ENCODE measurements around the gene DPYD. TPM values are rescaled to one million over a fixed set of nuclear protein-coding genes. Genes with fewer than 3 reads are reported as not detected.

Gene DPYD
- total RNA-seq, 1 experiment from 2014 or later, result 7.0 TPM

DNA sequence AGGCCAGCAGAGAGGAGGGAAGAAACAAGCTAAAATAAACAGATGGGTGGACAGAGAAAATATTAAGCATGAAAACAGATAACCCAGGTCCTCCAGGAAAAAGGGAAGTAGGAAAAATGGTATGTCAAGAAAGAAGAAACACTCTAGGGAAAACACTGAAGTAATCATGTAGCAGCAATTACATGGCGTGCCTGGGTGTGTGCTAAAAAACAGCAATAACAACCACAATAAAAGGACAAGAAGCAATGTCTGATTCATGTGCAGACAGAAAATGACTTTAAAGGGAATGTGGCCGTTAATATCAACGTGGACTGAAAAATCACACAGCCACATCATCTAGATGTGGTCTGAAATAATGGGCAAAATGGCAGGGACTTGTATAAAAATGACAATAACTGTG is 829.6 kb downstream of the DPYD start:
- no TSS peak for BruUV-seq (replicated peaks)
- no peaks in the 10 kb centered on the region for H3K9me3 ChIP-seq
- CTCF ChIA-PET, result no interaction called here
- no peak overlapping the region for H3K4me3 Mint-ChIP-seq (ENCODE audit: unreplicated experiment)
- TF ChIP-seq, protein P1, sequence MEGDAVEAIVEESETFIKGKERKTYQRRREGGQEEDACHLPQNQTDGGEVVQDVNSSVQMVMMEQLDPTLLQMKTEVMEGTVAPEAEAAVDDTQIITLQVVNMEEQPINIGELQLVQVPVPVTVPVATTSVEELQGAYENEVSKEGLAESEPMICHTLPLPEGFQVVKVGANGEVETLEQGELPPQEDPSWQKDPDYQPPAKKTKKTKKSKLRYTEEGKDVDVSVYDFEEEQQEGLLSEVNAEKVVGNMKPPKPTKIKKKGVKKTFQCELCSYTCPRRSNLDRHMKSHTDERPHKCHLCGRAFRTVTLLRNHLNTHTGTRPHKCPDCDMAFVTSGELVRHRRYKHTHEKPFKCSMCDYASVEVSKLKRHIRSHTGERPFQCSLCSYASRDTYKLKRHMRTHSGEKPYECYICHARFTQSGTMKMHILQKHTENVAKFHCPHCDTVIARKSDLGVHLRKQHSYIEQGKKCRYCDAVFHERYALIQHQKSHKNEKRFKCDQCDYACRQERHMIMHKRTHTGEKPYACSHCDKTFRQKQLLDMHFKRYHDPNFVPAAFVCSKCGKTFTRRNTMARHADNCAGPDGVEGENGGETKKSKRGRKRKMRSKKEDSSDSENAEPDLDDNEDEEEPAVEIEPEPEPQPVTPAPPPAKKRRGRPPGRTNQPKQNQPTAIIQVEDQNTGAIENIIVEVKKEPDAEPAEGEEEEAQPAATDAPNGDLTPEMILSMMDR (IDR thresholded peaks at IDR 0.05; ENCODE audit: insufficient read depth in 1 of 2, low read depth in 1 of 2, low read length in 1 of 2, severe bottlenecking in 1 of 2, unreplicated experiment in 1 of 2), result no peak
- POLR2A ChIA-PET, result no interaction called here
- H3K36me3 Mint-ChIP-seq (ENCODE audit: insufficient read depth, unreplicated experiment), result no peaks in the 10 kb centered on the region
- H3K4me3 ChIP-seq (ENCODE audit: low read depth, low read length), result no peak overlapping the region
- no peaks in the 10 kb centered on the region for H3K36me3 ChIP-seq (ENCODE audit: control insufficient read depth, insufficient read depth, low read length)
- no peak for DNase-seq
- intact Hi-C loops (cut with micrococcal nuclease; ENCODE audit: unreplicated experiment), result no loop called here
- H3K4me1 ChIP-seq, result peaks cover 15% of the 10 kb centered on the region; the same call in 1 of the 2 replicates
- no peaks in the 10 kb centered on the region for H3K27me3 ChIP-seq (replicated peaks; ENCODE audit: control insufficient read depth, insufficient read depth, low read length)
- peaks cover 16% of the 10 kb centered on the region for H3K4me1 Mint-ChIP-seq (ENCODE audit: low read depth, unreplicated experiment)
- no peaks in the 10 kb centered on the region for H3K9me3 Mint-ChIP-seq (ENCODE audit: unreplicated experiment)
- no peaks in the 10 kb centered on the region for H3K27me3 Mint-ChIP-seq (ENCODE audit: insufficient read depth, unreplicated experiment)
- H3K27ac Mint-ChIP-seq (ENCODE audit: unreplicated experiment), result no peak overlapping the region

DNA sequence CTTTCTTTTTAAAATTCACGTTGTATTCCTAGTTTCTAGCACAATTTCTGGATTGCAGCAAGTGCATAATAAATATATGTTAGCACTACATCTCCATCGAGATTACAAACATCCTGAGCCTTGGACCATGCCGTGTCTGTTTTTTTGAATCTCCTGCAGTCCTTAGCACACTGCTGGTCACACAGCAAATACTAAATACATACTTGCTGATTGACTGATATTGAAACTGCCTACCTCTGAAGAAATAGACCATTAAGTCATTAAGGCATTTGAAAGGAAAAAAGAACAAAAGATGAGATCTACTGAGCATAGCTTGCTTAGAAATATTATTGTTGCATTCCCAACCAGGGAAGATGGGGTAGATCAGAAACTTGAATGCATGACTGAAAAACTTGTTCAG is 830.1 kb downstream of the DPYD start:
- no peak overlapping the region for H3K4me3 Mint-ChIP-seq (ENCODE audit: unreplicated experiment)
- ChIA-PET CTCF (no interaction called here), POLR2A (no interaction called here)
- Histone ChIP-seq H3K4me3 (ENCODE audit: low read depth, low read length) (no peak overlapping the region), H3K36me3 (ENCODE audit: control insufficient read depth, insufficient read depth, low read length) (no peaks in the 10 kb centered on the region), H3K27me3 (replicated peaks; ENCODE audit: control insufficient read depth, insufficient read depth, low read length) (no peaks in the 10 kb centered on the region), H3K9me3 (no peaks in the 10 kb centered on the region), H3K4me1 (peaks cover 15% of the 10 kb centered on the region; the same call in 1 of the 2 replicates)
- intact Hi-C loops (cut with micrococcal nuclease; ENCODE audit: unreplicated experiment), result no loop called here
- no TSS peak for BruUV-seq (replicated peaks)
- no peaks in the 10 kb centered on the region for H3K27me3 Mint-ChIP-seq (ENCODE audit: insufficient read depth, unreplicated experiment)
- no peaks in the 10 kb centered on the region for H3K9me3 Mint-ChIP-seq (ENCODE audit: unreplicated experiment)
- H3K36me3 Mint-ChIP-seq (ENCODE audit: insufficient read depth, unreplicated experiment), result no peaks in the 10 kb centered on the region
- no peak for DNase-seq
- no peak overlapping the region for H3K27ac Mint-ChIP-seq (ENCODE audit: unreplicated experiment)
- TF ChIP-seq, protein P1 (IDR thresholded peaks at IDR 0.05; ENCODE audit: insufficient read depth in 1 of 2, low read depth in 1 of 2, low read length in 1 of 2, severe bottlenecking in 1 of 2, unreplicated experiment in 1 of 2), result no peak
- H3K4me1 Mint-ChIP-seq (ENCODE audit: low read depth, unreplicated experiment), result peaks cover 16% of the 10 kb centered on the region

DNA sequence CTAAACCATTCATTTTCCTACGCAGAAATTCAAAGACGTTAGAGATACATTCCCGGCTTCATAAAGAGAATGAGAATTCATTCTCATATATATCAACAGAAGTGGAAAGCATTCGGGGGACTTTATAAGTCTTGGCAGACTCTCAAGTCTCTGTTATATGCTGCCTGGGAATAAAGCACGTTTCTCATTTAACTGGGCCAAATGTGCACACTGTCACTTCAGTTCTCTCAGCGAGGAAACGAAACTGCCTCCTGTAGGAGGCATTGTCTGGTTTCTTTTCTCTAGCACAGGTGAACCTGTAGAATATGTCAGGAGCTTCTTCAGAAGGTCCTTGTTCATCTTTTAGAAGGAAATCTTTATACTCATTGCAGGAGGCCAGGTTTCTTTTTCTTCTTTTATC is 831.7 kb downstream of the DPYD start:
- H3K9me3 ChIP-seq, result no peaks in the 10 kb centered on the region
- no peaks in the 10 kb centered on the region for H3K27me3 ChIP-seq (replicated peaks; ENCODE audit: control insufficient read depth, insufficient read depth, low read length)
- Mint-ChIP-seq H3K36me3 (ENCODE audit: insufficient read depth, unreplicated experiment) (no peaks in the 10 kb centered on the region), H3K4me1 (ENCODE audit: low read depth, unreplicated experiment) (peaks cover 16% of the 10 kb centered on the region), H3K4me3 (ENCODE audit: unreplicated experiment) (no peak overlapping the region), H3K27ac (ENCODE audit: unreplicated experiment) (no peak overlapping the region), H3K9me3 (ENCODE audit: unreplicated experiment) (no peaks in the 10 kb centered on the region), H3K27me3 (ENCODE audit: insufficient read depth, unreplicated experiment) (no peaks in the 10 kb centered on the region)
- TF ChIP-seq, protein P1 (IDR thresholded peaks at IDR 0.05; ENCODE audit: insufficient read depth in 1 of 2, low read depth in 1 of 2, low read length in 1 of 2, severe bottlenecking in 1 of 2, unreplicated experiment in 1 of 2), result no peak
- no peak overlapping the region for H3K4me3 ChIP-seq (ENCODE audit: low read depth, low read length)
- H3K4me1 ChIP-seq, result peaks cover 9% of the 10 kb centered on the region; the same call in 1 of the 2 replicates
- no peaks in the 10 kb centered on the region for H3K36me3 ChIP-seq (ENCODE audit: control insufficient read depth, insufficient read depth, low read length)
- intact Hi-C loops (cut with micrococcal nuclease; ENCODE audit: unreplicated experiment), result no loop called here
- BruUV-seq (replicated peaks), result no TSS peak
- POLR2A ChIA-PET, result no interaction called here
- no peak for DNase-seq
- CTCF ChIA-PET, result no interaction called here
